ENCODE results near the gene DNLZ. TPM values are rescaled to one million over a fixed set of nuclear protein-coding genes. Genes with fewer than 3 reads are reported as not detected.
A peak's percentile ranks its signal among the peaks of the same experiment; 100 is the strongest.

DNLZ gene
- total and polyA plus RNA-seq, 12 donors: 3.1 to 28.9 (median 17.5) TPM

- Histone ChIP-seq H3K36me3 (replicated peaks in 1 of 2) (peaks cover 0 to 6% of the 10 kb centered on the region in 2 donors), H3K27ac (peak overlapping the region in 4 of 5 donors; percentile 42 to 81 (median 54)), H3K9me3 (replicated peaks in 1 of 3) (no peaks in the 10 kb centered on the region), H3K4me3 (no peak overlapping the region), H3K4me1 (replicated peaks in 1 of 2) (peaks cover 16 to 41% of the 10 kb centered on the region in 2 donors), H3K27me3 (no peaks in the 10 kb centered on the region)
- intact Hi-C loops (cut with DNase I): no loop called here
- TF ChIP-seq CTCF (IDR thresholded peaks at IDR 0.05) (no peak), POLR2A (IDR thresholded peaks at IDR 0.05) (no peak)
- DNase-seq: peak in 6 of 7 donors; percentile 74 to 93 (median 80)
- 69 to 79% (median 73%) methylated on average over 8 to 18 of the region's 18 CpGs for WGBS, 4 donors
Observed at GRCh38 chr9:136341042-136341655, 22.4 kb downstream of the DNLZ start.

- Histone ChIP-seq H3K27ac (peak overlapping the region in 2 of 5 donors; percentile 47 to 81), H3K36me3 (replicated peaks in 1 of 2) (peaks cover 0 to 6% of the 10 kb centered on the region in 2 donors), H3K4me3 (no peak overlapping the region), H3K9me3 (replicated peaks in 1 of 3) (no peaks in the 10 kb centered on the region), H3K4me1 (replicated peaks in 1 of 2) (peaks cover 16 to 36% of the 10 kb centered on the region in 2 donors), H3K27me3 (no peaks in the 10 kb centered on the region)
- 88 to 94% (median 91%) methylated on average over 8 to 28 of the region's 28 CpGs for WGBS, 4 donors
- intact Hi-C loops (cut with DNase I): no loop called here
- no peak for DNase-seq
- TF ChIP-seq POLR2A (IDR thresholded peaks at IDR 0.05): no peak
- TF ChIP-seq CTCF (IDR thresholded peaks at IDR 0.05): no peak
Observed at GRCh38 chr9:136340356-136341041, 23.0 kb downstream of the DNLZ start.

- no peak overlapping the region for H3K27ac ChIP-seq
- TF ChIP-seq POLR2A (IDR thresholded peaks at IDR 0.05): no peak
- no peak for TF ChIP-seq CTCF (IDR thresholded peaks at IDR 0.05)
- intact Hi-C loops (cut with DNase I): loop anchor here (5.0 kb wide), 1 partner anchor 62 kb away; the partner anchor contains the start of gene SNAPC4 (in 2 of the 2)
- 88 to 94% (median 92%) methylated on average over 10 to 12 of the region's 12 CpGs; no CpG with 5 or more reads in 1 of the 4 donors for WGBS, 4 donors
- peaks cover 16 to 31% of the 10 kb centered on the region in 2 donors for H3K4me1 ChIP-seq (replicated peaks in 1 of 2)
- no peak for DNase-seq
- H3K4me3 ChIP-seq: no peak overlapping the region
- no peaks in the 10 kb centered on the region for H3K27me3 ChIP-seq
- H3K9me3 ChIP-seq (replicated peaks in 1 of 3): no peaks in the 10 kb centered on the region
- peaks cover 0 to 6% of the 10 kb centered on the region in 2 donors for H3K36me3 ChIP-seq (replicated peaks in 1 of 2)
Observed at GRCh38 chr9:136339958-136340310, 23.6 kb downstream of the DNLZ start.

- no peaks in the 10 kb centered on the region for H3K9me3 ChIP-seq (replicated peaks in 1 of 3)
- no peak overlapping the region for H3K4me3 ChIP-seq
- DNase-seq: peak; percentile 72 to 87 (median 81)
- TF ChIP-seq POLR2A (IDR thresholded peaks at IDR 0.05) (no peak), CTCF (IDR thresholded peaks at IDR 0.05) (peak; percentile 84 to 96 (median 88))
- 46 to 77% (median 71%) methylated on average over 14 to 32 of the region's 32 CpGs for WGBS, 4 donors
- H3K4me1 ChIP-seq (replicated peaks in 1 of 2): peaks cover 16 to 28% of the 10 kb centered on the region in 2 donors
- H3K27me3 ChIP-seq: no peaks in the 10 kb centered on the region
- H3K36me3 ChIP-seq (replicated peaks in 1 of 2): peaks cover 0 to 6% of the 10 kb centered on the region in 2 donors
- no peak overlapping the region for H3K27ac ChIP-seq
- intact Hi-C loops (cut with DNase I): loop anchor here (5.0 kb wide), 1 partner anchor 63 kb away; the partner anchor contains the start of gene SNAPC4 (in 2 of the 2)
Observed at GRCh38 chr9:136339173-136339957, 24.2 kb downstream of the DNLZ start.

Measured in adrenal gland (tissue), 12 donors.